Endodermal cell (in vitro differentiated cells): ENCODE data around the gene MYOF. TPM values are rescaled to one million over a fixed set of nuclear protein-coding genes. Genes with fewer than 3 reads are reported as not detected.

Experiments used
- DNase-seq: peaks from one replicate; pipeline ENCODE4 v3.0.0-alpha.2; 2017
- H3K27ac ChIP-seq: 2 replicates; pipeline ENCODE4 v1.5.1; 2013; ENCODE audit warnings: mild to moderate bottlenecking, low read depth, low read length, moderate library complexity
- H3K27me3 ChIP-seq: 2 replicates; pipeline ENCODE4 v1.6.1; 2013; ENCODE audit warnings: mild to moderate bottlenecking, low read length, moderate library complexity; ENCODE audit not compliant: insufficient read depth, control insufficient read depth, poor library complexity, severe bottlenecking
- H3K36me3 ChIP-seq: 2 replicates; pipeline ENCODE4 v1.7.0; 2013; ENCODE audit warnings: mild to moderate bottlenecking, low read length, moderate library complexity; ENCODE audit not compliant: control insufficient read depth, insufficient read depth
- H3K4me1 ChIP-seq: one replicate; pipeline ENCODE4 v1.7.0; 2013; ENCODE audit warnings: low read length; ENCODE audit not compliant: control insufficient read depth, insufficient read depth
- H3K4me3 ChIP-seq: 2 replicates; pipeline ENCODE4 v1.5.1; 2013; ENCODE audit warnings: mild to moderate bottlenecking, low read length, moderate library complexity
- H3K9ac ChIP-seq: 2 replicates; pipeline ENCODE4 v1.6.1; 2013; ENCODE audit warnings: mild to moderate bottlenecking, low read length, moderate library complexity; ENCODE audit not compliant: poor library complexity, severe bottlenecking; ENCODE audit errors: extremely low read depth
- H3K9me3 ChIP-seq: 2 replicates; pipeline ENCODE4 v1.6.1; 2013; ENCODE audit warnings: mild to moderate bottlenecking, low read length, moderate library complexity; ENCODE audit not compliant: control insufficient read depth
- H3K27ac Mint-ChIP-seq: 2 replicates; pipeline ENCODE4 v1.8.0; 2020; ENCODE audit warnings: mixed read lengths
- H3K27me3 Mint-ChIP-seq: 2 replicates; pipeline ENCODE4 v1.8.0; 2021; ENCODE audit warnings: mild to moderate bottlenecking, mixed read lengths; ENCODE audit not compliant: insufficient read depth
- H3K36me3 Mint-ChIP-seq: 2 replicates; pipeline ENCODE4 v1.8.0; 2020; ENCODE audit warnings: low read depth, mixed read lengths
- H3K4me1 Mint-ChIP-seq: 2 replicates; pipeline ENCODE4 v1.8.0; 2020; ENCODE audit warnings: mixed read lengths
- H3K4me3 Mint-ChIP-seq: 2 replicates; pipeline ENCODE4 v1.8.0; 2020; ENCODE audit warnings: mild to moderate bottlenecking, moderate library complexity, mixed read lengths
- H3K9me3 Mint-ChIP-seq: 2 replicates; pipeline ENCODE4 v1.8.0; 2020; ENCODE audit warnings: mild to moderate bottlenecking, mixed read lengths
- WGBS, 2 experiments: methylation state at CpG; one replicate each; pipeline versions ENCODE4 v1.1.5 to v1.1.7; 2013; ENCODE audit warnings: missing lambda C conversion rate in 2 of 2, mixed read lengths in 1 of 2; ENCODE audit not compliant: insufficient coverage in 1 of 2, insufficient read length in 1 of 2; 5-methylcytosine and 5-hydroxymethylcytosine counted together
- total RNA-seq, 2 donors: library from RNA; stranded (reverse); fragmentation: NEBNext Ultra II Directional in 1 of 2; extraction: Animal tissue kit (Norgen Biotek cat#: 25700) in 1 of 2; gene quantifications; 2 replicates in 1 of 2; 3 replicates in 1 of 2; pipeline ENCODE4 v1.2.1, GENCODE V29; 2021
- TF ChIP-seq, protein P1 (sequence below): fragments of 200-600 bp; sonication (generic); conservative IDR thresholded peaks from 2 replicates; pipeline ENCODE4 v1.5.0; 2021; ENCODE audit warnings: antibody characterized with exemption, mild to moderate bottlenecking

Gene MYOF
- total RNA-seq, 2 donors from 2014 or later: 37.4 to 93.8 TPM

DNA sequence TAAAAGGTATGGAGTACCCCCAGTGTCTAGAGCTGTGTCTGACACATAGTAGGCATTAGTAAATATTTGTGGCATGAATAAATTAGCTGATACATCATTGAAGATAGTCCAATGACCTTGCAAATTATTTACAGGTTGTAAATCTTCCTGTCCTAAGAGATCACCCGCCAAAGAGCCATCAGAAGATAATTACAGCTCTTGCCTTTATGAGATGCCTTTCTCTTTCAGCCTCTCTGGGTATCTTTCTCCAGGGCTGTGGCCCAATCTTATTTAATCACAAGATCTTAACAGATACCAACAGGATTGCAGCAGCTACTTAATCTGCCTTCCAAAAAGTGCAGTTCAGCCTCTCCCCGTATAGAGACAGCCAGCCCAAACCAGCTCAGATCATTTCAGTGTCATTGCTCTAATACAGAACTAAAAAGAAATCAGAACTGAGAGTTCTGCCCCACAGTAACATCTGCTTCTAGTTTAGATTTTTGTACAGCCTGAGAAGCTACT is 41.5 kb downstream of the MYOF start:
- peaks cover 28% of the 10 kb centered on the region for H3K36me3 ChIP-seq
- WGBS, 2 experiments: 50 to 76% methylated on average over 2 of the region's 2 CpGs
- Mint-ChIP-seq H3K27me3 (no peaks in the 10 kb centered on the region), H3K4me1 (peaks cover 75% of the 10 kb centered on the region), H3K9me3 (no peaks in the 10 kb centered on the region), H3K36me3 (peaks cover 5% of the 10 kb centered on the region), H3K27ac (peak overlapping the region; percentile 34), H3K4me3 (no peak overlapping the region)
- TF ChIP-seq, protein P1, sequence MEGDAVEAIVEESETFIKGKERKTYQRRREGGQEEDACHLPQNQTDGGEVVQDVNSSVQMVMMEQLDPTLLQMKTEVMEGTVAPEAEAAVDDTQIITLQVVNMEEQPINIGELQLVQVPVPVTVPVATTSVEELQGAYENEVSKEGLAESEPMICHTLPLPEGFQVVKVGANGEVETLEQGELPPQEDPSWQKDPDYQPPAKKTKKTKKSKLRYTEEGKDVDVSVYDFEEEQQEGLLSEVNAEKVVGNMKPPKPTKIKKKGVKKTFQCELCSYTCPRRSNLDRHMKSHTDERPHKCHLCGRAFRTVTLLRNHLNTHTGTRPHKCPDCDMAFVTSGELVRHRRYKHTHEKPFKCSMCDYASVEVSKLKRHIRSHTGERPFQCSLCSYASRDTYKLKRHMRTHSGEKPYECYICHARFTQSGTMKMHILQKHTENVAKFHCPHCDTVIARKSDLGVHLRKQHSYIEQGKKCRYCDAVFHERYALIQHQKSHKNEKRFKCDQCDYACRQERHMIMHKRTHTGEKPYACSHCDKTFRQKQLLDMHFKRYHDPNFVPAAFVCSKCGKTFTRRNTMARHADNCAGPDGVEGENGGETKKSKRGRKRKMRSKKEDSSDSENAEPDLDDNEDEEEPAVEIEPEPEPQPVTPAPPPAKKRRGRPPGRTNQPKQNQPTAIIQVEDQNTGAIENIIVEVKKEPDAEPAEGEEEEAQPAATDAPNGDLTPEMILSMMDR: no peak
- H3K9ac ChIP-seq: peak overlapping the region; percentile 28
- no peaks in the 10 kb centered on the region for H3K27me3 ChIP-seq
- peak overlapping the region; percentile 15 for H3K4me3 ChIP-seq
- peaks cover 24% of the 10 kb centered on the region for H3K4me1 ChIP-seq
- H3K9me3 ChIP-seq: no peaks in the 10 kb centered on the region
- H3K27ac ChIP-seq: no peak overlapping the region
- DNase-seq: no peak

DNA sequence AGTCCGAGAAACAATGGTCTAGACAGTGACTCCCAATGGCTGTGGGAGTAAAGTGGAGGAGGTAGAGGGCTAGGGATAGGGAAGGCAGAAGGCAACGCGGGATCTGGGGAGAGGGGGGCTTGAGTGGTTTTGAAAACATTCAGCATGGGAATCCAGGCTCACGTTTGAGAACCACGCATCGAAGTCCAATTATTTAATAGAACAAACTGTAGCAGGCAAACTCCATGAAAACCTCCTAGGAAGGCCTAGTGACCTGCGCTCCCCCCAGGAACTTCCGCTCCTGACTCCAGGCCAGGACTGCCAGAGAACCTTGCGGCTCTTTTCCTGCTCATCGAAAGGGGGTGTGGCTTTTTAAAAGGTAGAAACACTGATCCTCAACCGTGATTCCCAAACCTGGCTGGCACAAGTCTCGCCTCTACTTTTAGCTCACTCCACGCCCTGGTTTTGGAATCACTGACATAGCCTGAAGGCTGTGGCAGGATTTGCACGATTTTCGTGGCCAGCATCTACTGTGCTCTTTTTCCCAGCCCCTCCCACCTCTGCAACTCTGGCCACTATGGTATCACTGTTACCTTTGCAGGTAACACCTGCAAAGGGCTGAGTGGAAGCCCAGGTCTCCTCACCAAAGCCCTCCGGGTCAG is 43.4 kb downstream of the MYOF start:
- peaks cover 5% of the 10 kb centered on the region for H3K36me3 Mint-ChIP-seq
- peak; percentile 94 for DNase-seq
- no peaks in the 10 kb centered on the region for H3K9me3 ChIP-seq
- H3K4me1 Mint-ChIP-seq: peaks cover 65% of the 10 kb centered on the region
- no peaks in the 10 kb centered on the region for H3K27me3 ChIP-seq
- H3K9me3 Mint-ChIP-seq: no peaks in the 10 kb centered on the region
- TF ChIP-seq, protein P1: no peak
- no peaks in the 10 kb centered on the region for H3K27me3 Mint-ChIP-seq
- H3K27ac Mint-ChIP-seq: peak overlapping the region; percentile 98
- peak overlapping the region; percentile 98 for H3K27ac ChIP-seq
- peak overlapping the region; percentile 53 for H3K9ac ChIP-seq
- peak overlapping the region; percentile 69 for H3K4me3 ChIP-seq
- peaks cover 21% of the 10 kb centered on the region for H3K4me1 ChIP-seq
- H3K36me3 ChIP-seq: peaks cover 20% of the 10 kb centered on the region
- 12 to 19% methylated on average over 9 to 16 of the region's 16 CpGs for WGBS, 2 experiments
- H3K4me3 Mint-ChIP-seq: peak overlapping the region; percentile 51

DNA sequence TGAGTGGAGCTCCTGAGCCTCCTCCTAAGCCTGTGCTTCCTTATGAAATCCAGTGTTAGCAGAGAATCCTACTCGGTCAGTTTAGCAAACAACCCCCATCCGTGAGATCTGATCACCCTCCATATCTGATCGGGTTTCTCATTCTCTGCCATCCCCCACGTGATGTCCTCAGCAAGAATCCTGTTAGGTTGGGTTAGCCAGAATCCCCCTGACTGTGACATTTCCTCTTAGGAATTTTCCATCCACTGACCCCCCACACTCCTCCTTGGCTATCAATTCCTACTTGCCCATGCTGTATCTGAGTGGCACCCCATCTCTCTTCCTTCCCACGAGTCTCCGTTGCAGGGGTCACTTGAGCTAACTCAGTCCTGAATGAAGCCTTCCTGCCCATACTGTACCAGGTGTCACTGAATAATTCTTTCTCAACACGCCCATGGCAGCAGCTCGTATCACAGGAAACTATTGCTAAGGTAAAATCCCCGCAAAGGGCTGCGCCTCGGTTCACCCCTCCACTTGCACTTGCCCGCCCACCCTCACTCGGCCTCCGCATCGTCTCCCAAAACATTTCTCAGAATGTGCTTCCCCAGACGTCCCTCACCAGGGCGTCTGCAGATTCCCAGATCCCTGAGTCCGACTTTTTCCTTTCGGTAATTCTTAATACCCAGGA is 44.1 kb downstream of the MYOF start:
- peak overlapping the region; percentile 53 for H3K9ac ChIP-seq

More for the DNA sequence above, 44.1 kb downstream of the MYOF start:
- Histone ChIP-seq H3K36me3 (peaks cover 15% of the 10 kb centered on the region), H3K4me3 (peak overlapping the region; percentile 44), H3K27me3 (no peaks in the 10 kb centered on the region), H3K9me3 (no peaks in the 10 kb centered on the region), H3K27ac (peak overlapping the region; percentile 98), H3K4me1 (peaks cover 21% of the 10 kb centered on the region)
- TF ChIP-seq, protein P1: no peak
- no peaks in the 10 kb centered on the region for H3K27me3 Mint-ChIP-seq
- peaks cover under 1% of the 10 kb centered on the region for H3K36me3 Mint-ChIP-seq
- peak overlapping the region; percentile 51 for H3K4me3 Mint-ChIP-seq
- DNase-seq: no peak
- peaks cover 59% of the 10 kb centered on the region for H3K4me1 Mint-ChIP-seq
- no peaks in the 10 kb centered on the region for H3K9me3 Mint-ChIP-seq
- H3K27ac Mint-ChIP-seq: peak overlapping the region; percentile 98
- 44 to 53% methylated on average over 15 to 19 of the region's 19 CpGs for WGBS, 2 experiments
